Stomach smooth muscle (tissue), 2 donors: Measurements from ENCODE around the gene DHCR24.
"Not testable (repeated sequence)": the region's sequence is repeated elsewhere in the genome, so short reads cannot be mapped to it uniquely, and the experiment has no call there.

Experiments used
- H3K27ac ChIP-seq: one replicate; pipeline ENCODE4 v1.7.0; 2013; ENCODE audit warnings: mild to moderate bottlenecking, low read length, inconsistent platforms
- H3K27me3 ChIP-seq, 2 donors: one replicate each; pipeline ENCODE4 v1.7.0; 2013; ENCODE audit warnings: low read length in 2 of 2; ENCODE audit not compliant: insufficient read depth in 2 of 2, control insufficient read depth in 1 of 2
- H3K36me3 ChIP-seq, 2 donors: one replicate each; pipeline ENCODE4 v1.7.0; 2013; ENCODE audit warnings: low read length in 2 of 2; ENCODE audit not compliant: control insufficient read depth in 2 of 2, insufficient read depth in 2 of 2
- H3K4me1 ChIP-seq: one replicate; pipeline ENCODE4 v1.7.0; 2013; ENCODE audit warnings: low read length; ENCODE audit not compliant: control insufficient read depth, insufficient read depth
- H3K4me3 ChIP-seq, 2 donors: one replicate each; pipeline ENCODE4 v1.7.0; 2013; ENCODE audit warnings: low read length in 2 of 2
- H3K9ac ChIP-seq, 2 donors: one replicate each; pipeline ENCODE4 v1.7.0; 2013; ENCODE audit warnings: low read length in 2 of 2, mild to moderate bottlenecking in 1 of 2
- H3K9me3 ChIP-seq, 2 donors: one replicate each; pipeline ENCODE4 v1.7.0; 2013; ENCODE audit warnings: low read length in 2 of 2; ENCODE audit not compliant: control insufficient read depth in 2 of 2
- donor health status: healthy.
- donor health status: Pancreatic carcinoma.

The DHCR24 gene

DNA sequence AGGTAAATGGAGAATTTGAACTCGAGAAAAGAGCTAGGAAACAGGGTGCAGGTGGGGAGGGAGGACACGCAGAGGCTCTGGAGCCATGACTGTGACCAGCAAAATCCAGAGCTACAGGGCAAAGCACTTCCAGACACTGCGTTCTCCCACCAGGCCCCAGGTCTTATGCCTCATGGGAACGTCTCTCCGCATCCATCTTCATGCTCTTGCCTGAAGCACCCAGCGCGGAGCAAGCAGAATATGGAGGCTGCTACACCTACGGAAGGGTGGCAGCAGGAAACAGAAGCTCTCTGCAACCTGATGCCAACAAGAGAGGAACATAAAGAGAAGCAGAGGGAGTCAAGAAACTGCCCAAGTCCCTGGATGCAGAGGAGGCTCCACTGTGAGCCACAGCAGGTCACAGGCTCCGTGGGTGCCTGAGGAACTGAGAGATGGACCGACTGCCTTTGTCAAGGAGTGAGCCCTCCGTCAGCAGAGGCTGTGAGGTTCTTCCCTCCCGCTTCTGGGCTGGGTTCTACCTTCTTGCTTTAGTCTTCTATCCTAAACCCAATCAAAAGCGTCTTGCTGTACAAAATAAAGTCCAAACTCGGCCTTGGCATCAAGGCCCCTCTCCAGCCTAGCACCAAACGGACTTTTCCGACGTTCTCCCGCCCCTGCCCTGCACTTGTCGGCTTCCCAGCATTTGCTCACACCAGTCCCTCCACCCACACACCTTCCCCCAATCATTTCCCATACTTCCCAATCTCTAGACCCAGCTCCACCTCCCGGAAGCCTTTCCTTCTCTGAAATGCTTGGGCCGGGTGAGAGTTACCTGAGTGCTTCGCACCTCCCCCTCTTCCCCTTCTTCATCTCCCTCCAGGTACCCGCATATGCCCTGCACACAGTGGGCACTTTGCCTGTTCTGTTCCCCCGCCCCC, 930 bp downstream of the DHCR24 start:
- H3K27ac ChIP-seq: no peak overlapping the region
- H3K9ac ChIP-seq: no peak overlapping the region
- H3K4me1 ChIP-seq: peaks cover 20% of the 10 kb centered on the region

DNA sequence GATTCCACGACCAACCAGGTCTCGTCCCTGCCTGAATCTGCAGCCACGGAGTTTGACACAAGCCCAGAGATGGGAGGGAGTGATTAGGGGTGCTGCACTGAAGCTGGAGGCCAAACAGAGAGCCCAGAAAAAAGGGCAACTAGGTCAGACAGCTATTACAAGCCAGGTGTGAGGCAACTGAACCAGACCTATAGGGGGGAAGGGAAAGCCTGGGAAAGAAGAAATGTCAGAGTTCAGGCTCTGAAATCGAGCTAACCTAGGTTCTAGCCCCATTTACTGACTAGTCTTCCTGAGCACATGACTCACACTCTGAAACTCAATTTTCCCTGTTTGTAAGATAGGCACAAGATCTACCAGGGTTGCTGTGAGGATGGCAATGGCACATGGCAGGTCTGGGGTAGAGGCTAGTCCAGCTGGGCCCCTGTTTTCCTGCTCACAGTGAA, 1.7 kb downstream of the DHCR24 start:
- Histone ChIP-seq H3K9ac (no peak overlapping the region), H3K4me3 (no peak overlapping the region), H3K9me3 (no peaks in the 10 kb centered on the region), H3K36me3 (no peaks in the 10 kb centered on the region), H3K27me3 (peaks cover 5 to 10% of the 10 kb centered on the region in 2 donors), H3K27ac (no peak overlapping the region), H3K4me1 (peaks cover 20% of the 10 kb centered on the region)

More for the DNA sequence above, 930 bp downstream of the DHCR24 start:
- peak overlapping the region; percentile 74 to 91 for H3K4me3 ChIP-seq
- no peaks in the 10 kb centered on the region for H3K36me3 ChIP-seq
- H3K9me3 ChIP-seq: no peaks in the 10 kb centered on the region
- peaks cover 5 to 10% of the 10 kb centered on the region in 2 donors for H3K27me3 ChIP-seq

GRCh38 chr1:54884768-54885167, 2.2 kb downstream of the DHCR24 start:
- H3K27ac ChIP-seq: no peak overlapping the region
- no peaks in the 10 kb centered on the region for H3K36me3 ChIP-seq
- H3K4me3 ChIP-seq: no peak overlapping the region
- H3K9ac ChIP-seq: no peak overlapping the region
- H3K9me3 ChIP-seq: no peaks in the 10 kb centered on the region
- H3K4me1 ChIP-seq: peaks cover 20% of the 10 kb centered on the region
- H3K27me3 ChIP-seq: peaks cover 5 to 10% of the 10 kb centered on the region in 2 donors

DNA sequence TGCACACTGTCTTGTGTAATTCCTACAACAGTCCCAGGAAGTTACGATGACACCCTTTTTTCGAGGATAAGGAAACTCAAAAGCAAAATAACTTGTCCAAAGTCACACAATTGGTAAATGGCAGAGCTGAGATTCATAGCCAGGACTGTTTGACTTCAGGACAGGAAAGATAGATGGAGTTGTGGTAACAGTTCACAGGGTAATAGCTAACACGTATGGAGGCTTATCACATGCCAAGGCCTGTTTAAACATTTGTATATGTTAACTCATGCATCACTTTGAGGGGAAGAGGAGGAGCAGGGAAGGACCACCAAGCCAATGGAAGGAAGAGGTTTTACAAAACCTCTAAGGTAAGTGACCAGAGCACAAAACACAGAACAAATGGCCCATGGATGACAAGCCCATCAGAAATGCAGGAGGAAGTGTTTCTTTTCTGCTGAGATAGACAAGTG, 2.8 kb downstream of the DHCR24 start:
- Histone ChIP-seq H3K4me1 (peaks cover 20% of the 10 kb centered on the region), H3K27ac (no peak overlapping the region), H3K9me3 (no peaks in the 10 kb centered on the region), H3K4me3 (no peak overlapping the region), H3K36me3 (no peaks in the 10 kb centered on the region), H3K27me3 (peaks cover 5 to 10% of the 10 kb centered on the region in 2 donors), H3K9ac (no peak overlapping the region)

- no peak overlapping the region for H3K27ac ChIP-seq
- H3K4me1 ChIP-seq: peaks cover 20% of the 10 kb centered on the region
- no peak overlapping the region for H3K4me3 ChIP-seq
- H3K36me3 ChIP-seq: no peaks in the 10 kb centered on the region
- H3K27me3 ChIP-seq: peaks cover 5 to 10% of the 10 kb centered on the region in 2 donors
- H3K9ac ChIP-seq: no peak overlapping the region
- H3K9me3 ChIP-seq: no peaks in the 10 kb centered on the region
Measured at GRCh38 chr1:54883349-54884102, 3.5 kb downstream of the DHCR24 start.

DNA sequence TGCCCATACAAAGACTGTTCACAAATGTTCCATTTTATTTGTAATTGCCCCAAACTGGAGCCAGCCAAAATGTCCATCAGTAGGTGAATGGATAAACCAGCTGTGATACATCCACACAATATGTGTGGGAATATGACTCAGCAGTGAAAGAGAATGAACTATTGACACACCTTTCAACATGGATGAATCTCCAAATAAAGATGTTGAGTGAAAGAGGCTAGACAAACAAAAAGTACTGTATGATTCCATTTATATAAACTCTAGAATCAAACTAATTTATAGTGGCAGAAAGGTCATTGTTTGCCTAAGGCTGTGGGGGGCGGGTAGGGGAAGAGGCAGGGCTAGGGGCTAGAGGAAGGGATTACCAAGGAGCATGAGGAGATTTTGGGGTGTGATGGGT, 4.5 kb downstream of the DHCR24 start:
- Histone ChIP-seq H3K27me3 (peaks cover 5 to 10% of the 10 kb centered on the region in 2 donors), H3K9me3 (no peaks in the 10 kb centered on the region), H3K36me3 (no peaks in the 10 kb centered on the region), H3K4me1 (peaks cover 17% of the 10 kb centered on the region), H3K9ac (no peak overlapping the region), H3K27ac (no peak overlapping the region), H3K4me3 (no peak overlapping the region)

- not testable (repeated sequence) for H3K9me3 ChIP-seq, H3K27me3 ChIP-seq, H3K4me1 ChIP-seq, H3K27ac ChIP-seq, H3K9ac ChIP-seq, H3K36me3 ChIP-seq, H3K4me3 ChIP-seq
Measured at GRCh38 chr1:54881604-54882003, 5.4 kb downstream of the DHCR24 start.

DNA sequence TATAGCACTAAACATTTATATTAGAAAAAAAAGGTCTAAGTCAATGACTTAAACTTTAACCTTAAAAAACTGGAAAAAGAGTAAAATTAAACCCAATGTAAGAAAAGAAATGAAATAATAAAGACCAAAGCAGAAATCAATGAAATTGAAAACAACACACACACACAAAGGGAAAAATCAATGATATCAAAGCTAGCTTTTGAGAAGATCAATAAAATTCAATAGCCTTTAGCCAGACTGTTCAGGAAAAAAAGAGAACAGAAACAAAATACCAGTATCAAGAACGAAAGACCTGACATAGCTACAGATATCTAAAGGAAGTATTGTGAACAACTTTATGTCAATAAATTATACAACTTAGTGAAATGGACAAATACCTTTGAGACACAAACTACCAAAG, 7.1 kb downstream of the DHCR24 start:
- no peak overlapping the region for H3K9ac ChIP-seq
- H3K27me3 ChIP-seq: peaks cover 0 to 2% of the 10 kb centered on the region in 2 donors
- H3K4me3 ChIP-seq: no peak overlapping the region
- H3K27ac ChIP-seq: no peak overlapping the region
- H3K36me3 ChIP-seq: no peaks in the 10 kb centered on the region
- H3K9me3 ChIP-seq: no peaks in the 10 kb centered on the region
- no peaks in the 10 kb centered on the region for H3K4me1 ChIP-seq

DNA sequence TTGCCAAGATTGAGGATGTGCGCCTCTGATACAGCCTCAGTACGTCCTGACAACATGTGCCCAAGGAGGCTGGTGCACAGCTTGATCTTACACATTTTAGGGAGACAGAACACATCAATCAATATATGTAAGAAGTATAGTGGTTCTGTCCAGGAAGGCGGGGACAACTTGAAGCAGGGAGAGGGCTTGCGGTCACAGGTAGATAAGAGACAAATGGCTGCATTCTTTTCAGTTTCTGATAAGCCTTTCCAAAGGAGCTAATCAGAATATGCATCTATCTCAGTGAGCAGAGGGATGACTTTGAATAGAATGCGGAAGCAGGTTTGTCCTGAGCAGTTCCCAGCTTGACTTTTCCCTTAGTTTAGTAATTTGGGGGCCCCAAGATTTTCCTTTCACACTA, 10.2 kb downstream of the DHCR24 start:
- Histone ChIP-seq H3K4me1 (no peaks in the 10 kb centered on the region), H3K9me3 (no peaks in the 10 kb centered on the region), H3K4me3 (no peak overlapping the region), H3K27ac (no peak overlapping the region), H3K9ac (no peak overlapping the region), H3K27me3 (no peaks in the 10 kb centered on the region), H3K36me3 (no peaks in the 10 kb centered on the region)

DNA sequence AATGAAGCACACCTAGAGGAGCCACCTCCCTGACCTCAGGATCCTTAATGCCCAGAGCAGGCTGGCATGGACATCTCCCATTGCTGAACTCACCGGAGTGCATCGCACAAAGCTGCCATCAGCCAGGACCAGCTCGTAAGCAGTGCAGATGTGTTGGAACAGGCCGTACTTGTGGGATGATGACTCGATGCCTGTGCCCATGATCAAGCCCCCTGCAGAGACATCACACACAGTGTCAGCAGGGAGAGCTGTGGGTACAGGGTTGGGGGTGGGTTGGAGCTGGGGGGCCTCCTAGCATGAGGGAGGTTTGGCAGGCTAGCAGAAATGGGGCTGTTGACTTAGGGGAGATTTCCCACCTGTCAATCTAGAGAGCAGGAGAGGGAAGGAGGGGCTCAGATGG, 12.0 kb downstream of the DHCR24 start:
- H3K4me3 ChIP-seq: no peak overlapping the region
- no peaks in the 10 kb centered on the region for H3K36me3 ChIP-seq
- H3K27me3 ChIP-seq: no peaks in the 10 kb centered on the region
- no peaks in the 10 kb centered on the region for H3K4me1 ChIP-seq
- no peak overlapping the region for H3K27ac ChIP-seq
- H3K9me3 ChIP-seq: no peaks in the 10 kb centered on the region
- H3K9ac ChIP-seq: no peak overlapping the region
